HepG2 (cell line): ENCODE results near the gene CD164L2. TPM values are rescaled to one million over a fixed set of nuclear protein-coding genes. Genes with fewer than 3 reads are reported as not detected.

Experiments
- AGO1 ChIP-seq: fragments of 200-400 bp; formaldehyde crosslinking; IDR thresholded peaks from 2 replicates; pipeline ENCODE4 v1.6.1; 2017; ENCODE audit warnings: mild to moderate bottlenecking, low read depth, low read length, moderate library complexity; ENCODE audit not compliant: poor library complexity, severe bottlenecking
- AGO2 ChIP-seq: fragments of 200-400 bp; formaldehyde crosslinking; optimal IDR thresholded peaks from 2 replicates; pipeline ENCODE3; 2017; ENCODE audit warnings: mild to moderate bottlenecking, low read depth, low read length, moderate library complexity
- CBX1 ChIP-seq: IDR thresholded peaks from one replicate; pipeline ENCODE4 v1.6.1; 2016; ENCODE audit warnings: antibody characterized with exemption, low read depth
- FOXK2 ChIP-seq: fragments of 450-650 bp; IDR thresholded peaks from 2 replicates; pipeline ENCODE4 v1.6.1; 2016
- GABPB1 ChIP-seq: IDR thresholded peaks from 2 replicates; pipeline ENCODE4 v1.6.1; 2016; ENCODE audit warnings: mild to moderate bottlenecking, missing genetic modification reagents, moderate library complexity, missing compliant biosample characterization
- HMG20B ChIP-seq: conservative IDR thresholded peaks from 2 replicates; pipeline ENCODE4 v1.6.1; 2016; ENCODE audit warnings: missing genetic modification reagents, missing compliant biosample characterization
- KDM2A ChIP-seq: sonication (generic); formaldehyde crosslinking; IDR thresholded peaks from 2 replicates; pipeline ENCODE4 v1.4.0; 2020; ENCODE audit warnings: low read depth, missing genetic modification reagents, borderline replicate concordance
- POLR2G ChIP-seq: fragments of 200-400 bp; formaldehyde crosslinking; IDR thresholded peaks from 2 replicates; pipeline ENCODE4 v1.6.1; 2018; ENCODE audit warnings: mild to moderate bottlenecking, low read depth, low read length, moderate library complexity
- SMARCE1 ChIP-seq: fragments of 450-650 bp; IDR thresholded peaks from 2 replicates; pipeline ENCODE4 v1.6.1; 2017; ENCODE audit warnings: borderline replicate concordance
- SNRNP70 ChIP-seq: fragments of 200-400 bp; formaldehyde crosslinking; IDR thresholded peaks from 2 replicates; pipeline ENCODE4 v1.6.1; 2017; ENCODE audit warnings: mild to moderate bottlenecking, low read depth, low read length, moderate library complexity
- TSC22D2 ChIP-seq: sonication (generic); formaldehyde crosslinking; IDR thresholded peaks from 2 replicates; pipeline ENCODE4 v1.5.1; 2020; ENCODE audit warnings: missing genetic modification reagents, mild to moderate bottlenecking, borderline replicate concordance
- ZFY ChIP-seq: sonication (generic); formaldehyde crosslinking; IDR thresholded peaks from 2 replicates; pipeline ENCODE4 v1.4.0; 2020; ENCODE audit warnings: missing genetic modification reagents
- ZNF530 ChIP-seq: sonication (generic); formaldehyde crosslinking; IDR thresholded peaks from 2 replicates; pipeline ENCODE4 v1.5.0; 2020; ENCODE audit warnings: low read depth, mild to moderate bottlenecking, missing genetic modification reagents
- ZNF672 ChIP-seq: sonication (generic); formaldehyde crosslinking; IDR thresholded peaks from 2 replicates; pipeline ENCODE4 v1.8.1; 2022; ENCODE audit warnings: missing genetic modification reagents
- ZNF839 ChIP-seq: sonication (generic); formaldehyde crosslinking; IDR thresholded peaks from 2 replicates; pipeline ENCODE4 v1.4.0; 2020; ENCODE audit warnings: missing genetic modification reagents, mild to moderate bottlenecking, borderline replicate concordance
- ZSCAN29 ChIP-seq: sonication (generic); formaldehyde crosslinking; conservative IDR thresholded peaks from 2 replicates; pipeline ENCODE4 v1.4.0; 2020; ENCODE audit warnings: mild to moderate bottlenecking, missing genetic modification reagents
- polyA plus RNA-seq, 8 experiments: library from polyadenylated mRNA; depleted of rRNA in 3 of 8; stranded (reverse) in 7 of 8; unstranded in 1 of 8; fragments of >200 nt; fragmentation: Illumina TruSeq in 4 of 8; extraction: Trizol in 4 of 8; gene quantifications; 2 replicates each; pipeline versions ENCODE4 v1.2.1 to v1.2.3, GENCODE V29; 2011 to 2016; ENCODE audit warnings: low read depth in 4 of 8, missing spikeins in 1 of 8, mixed read lengths in 1 of 8; ENCODE audit not compliant: insufficient read depth in 1 of 8
- total RNA-seq, 5 experiments: library from RNA; depleted of rRNA; stranded (reverse); fragments of >200 nt; fragmentation: Illumina TruSeq; extraction: Trizol; gene quantifications; 2 replicates each; pipeline ENCODE4 v1.2.3, GENCODE V29; 2016; ENCODE audit warnings: low read depth in 1 of 5
- TF ChIP-seq, protein P1 (sequence below): sonication (generic); formaldehyde crosslinking; conservative IDR thresholded peaks from 2 replicates; pipeline ENCODE4 v1.4.0; 2020; ENCODE audit warnings: mild to moderate bottlenecking, missing genetic modification reagents, moderate library complexity
- TF ChIP-seq, protein P2 (sequence below): sonication (generic); formaldehyde crosslinking; IDR thresholded peaks from 2 replicates; pipeline ENCODE4 v1.4.0; 2020; ENCODE audit warnings: missing genetic modification reagents
- TF ChIP-seq, protein P3 (sequence below): sonication (generic); formaldehyde crosslinking; IDR thresholded peaks from 2 replicates; pipeline ENCODE4 v1.5.0; 2020; ENCODE audit warnings: missing genetic modification reagents, mild to moderate bottlenecking, borderline replicate concordance
- TF ChIP-seq, protein P4 (sequence below): IDR thresholded peaks from 2 replicates; pipeline ENCODE4 v1.6.1; 2016
- TF ChIP-seq, protein P5 (sequence below): sonication (generic); formaldehyde crosslinking; IDR thresholded peaks from 2 replicates; pipeline ENCODE4 v1.4.0; 2020; ENCODE audit warnings: low read depth, mild to moderate bottlenecking, missing genetic modification reagents

CD164L2 gene
- total and polyA plus RNA-seq, 2 of the 13 experiments (the other 11 are each of a cell fraction or from before 2014, with no cell fraction given), result not detected

DNA sequence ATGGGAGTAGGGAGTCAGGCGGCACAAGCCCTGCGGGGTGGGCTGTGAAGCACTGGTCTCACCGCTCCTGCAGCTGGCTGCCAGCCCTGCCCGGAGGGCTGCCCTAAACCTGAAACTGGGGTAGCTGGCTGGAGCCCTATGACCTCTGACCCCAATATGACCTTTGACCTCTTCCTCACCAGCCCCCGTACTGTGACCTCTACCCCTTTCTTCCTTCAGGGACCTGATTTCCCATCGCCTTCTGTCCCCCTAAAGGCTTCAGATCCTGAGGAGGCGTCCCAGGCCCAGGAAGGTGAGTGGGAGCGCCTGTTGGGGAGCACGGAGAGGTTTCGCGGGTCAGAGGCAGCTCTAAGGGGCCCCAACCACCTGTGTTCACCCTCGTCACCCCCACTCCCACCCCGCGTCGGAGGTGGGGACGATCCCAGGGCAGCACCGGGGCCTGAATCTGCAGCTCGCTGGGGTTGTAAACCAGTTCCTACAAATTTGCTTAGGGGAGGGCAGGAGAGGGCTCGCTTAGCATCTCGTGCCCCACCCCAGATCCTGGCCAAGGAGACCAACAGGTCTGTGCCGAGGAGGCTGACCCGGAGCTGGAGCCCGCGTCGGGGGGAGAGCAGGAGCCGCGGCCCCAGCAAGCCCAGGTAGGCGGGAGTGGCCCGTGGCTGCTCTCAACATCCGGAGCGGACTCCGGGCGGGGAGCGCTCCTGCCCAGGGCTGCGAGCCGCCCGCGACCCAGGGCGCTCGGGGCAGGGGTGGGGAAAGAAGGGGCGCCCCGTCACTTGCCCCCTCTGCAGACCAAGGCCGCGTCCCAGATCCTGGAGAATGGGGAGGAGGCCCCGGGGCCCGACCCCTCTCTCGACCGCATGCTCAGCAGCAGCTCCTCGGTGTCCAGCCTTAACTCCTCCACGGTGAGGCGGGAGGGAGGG lies 34.0 kb downstream of the CD164L2 start (continued):
- TF ChIP-seq, protein P1, sequence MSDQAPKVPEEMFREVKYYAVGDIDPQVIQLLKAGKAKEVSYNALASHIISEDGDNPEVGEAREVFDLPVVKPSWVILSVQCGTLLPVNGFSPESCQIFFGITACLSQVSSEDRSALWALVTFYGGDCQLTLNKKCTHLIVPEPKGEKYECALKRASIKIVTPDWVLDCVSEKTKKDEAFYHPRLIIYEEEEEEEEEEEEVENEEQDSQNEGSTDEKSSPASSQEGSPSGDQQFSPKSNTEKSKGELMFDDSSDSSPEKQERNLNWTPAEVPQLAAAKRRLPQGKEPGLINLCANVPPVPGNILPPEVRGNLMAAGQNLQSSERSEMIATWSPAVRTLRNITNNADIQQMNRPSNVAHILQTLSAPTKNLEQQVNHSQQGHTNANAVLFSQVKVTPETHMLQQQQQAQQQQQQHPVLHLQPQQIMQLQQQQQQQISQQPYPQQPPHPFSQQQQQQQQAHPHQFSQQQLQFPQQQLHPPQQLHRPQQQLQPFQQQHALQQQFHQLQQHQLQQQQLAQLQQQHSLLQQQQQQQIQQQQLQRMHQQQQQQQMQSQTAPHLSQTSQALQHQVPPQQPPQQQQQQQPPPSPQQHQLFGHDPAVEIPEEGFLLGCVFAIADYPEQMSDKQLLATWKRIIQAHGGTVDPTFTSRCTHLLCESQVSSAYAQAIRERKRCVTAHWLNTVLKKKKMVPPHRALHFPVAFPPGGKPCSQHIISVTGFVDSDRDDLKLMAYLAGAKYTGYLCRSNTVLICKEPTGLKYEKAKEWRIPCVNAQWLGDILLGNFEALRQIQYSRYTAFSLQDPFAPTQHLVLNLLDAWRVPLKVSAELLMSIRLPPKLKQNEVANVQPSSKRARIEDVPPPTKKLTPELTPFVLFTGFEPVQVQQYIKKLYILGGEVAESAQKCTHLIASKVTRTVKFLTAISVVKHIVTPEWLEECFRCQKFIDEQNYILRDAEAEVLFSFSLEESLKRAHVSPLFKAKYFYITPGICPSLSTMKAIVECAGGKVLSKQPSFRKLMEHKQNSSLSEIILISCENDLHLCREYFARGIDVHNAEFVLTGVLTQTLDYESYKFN (CRISPR knock-in tag), result no peak
- TF ChIP-seq AGO2 (no peak), ZSCAN29 (0 out of 2 replicates have a peak, but pooled peaks have one; percentile 24), SNRNP70 (no peak), ZNF530 (CRISPR knock-in tag) (no peak), POLR2G (peak; percentile 40; the same call in 1 of the 2 replicates), CBX1 (no peak), HMG20B (CRISPR knock-in tag) (no peak), ZFY (CRISPR knock-in tag) (0 out of 2 replicates have a peak, but pooled peaks have one; percentile 25), SMARCE1 (no peak), KDM2A (CRISPR knock-in tag) (peak; percentile 80; the same call in 1 of the 2 replicates), AGO1 (peak; percentile 67), ZNF672 (no peak), GABPB1 (CRISPR knock-in tag) (peak; percentile 70; the same call in 1 of the 2 replicates), TSC22D2 (no peak), FOXK2 (no peak), ZNF839 (CRISPR knock-in tag) (no peak)
- TF ChIP-seq, protein P2, sequence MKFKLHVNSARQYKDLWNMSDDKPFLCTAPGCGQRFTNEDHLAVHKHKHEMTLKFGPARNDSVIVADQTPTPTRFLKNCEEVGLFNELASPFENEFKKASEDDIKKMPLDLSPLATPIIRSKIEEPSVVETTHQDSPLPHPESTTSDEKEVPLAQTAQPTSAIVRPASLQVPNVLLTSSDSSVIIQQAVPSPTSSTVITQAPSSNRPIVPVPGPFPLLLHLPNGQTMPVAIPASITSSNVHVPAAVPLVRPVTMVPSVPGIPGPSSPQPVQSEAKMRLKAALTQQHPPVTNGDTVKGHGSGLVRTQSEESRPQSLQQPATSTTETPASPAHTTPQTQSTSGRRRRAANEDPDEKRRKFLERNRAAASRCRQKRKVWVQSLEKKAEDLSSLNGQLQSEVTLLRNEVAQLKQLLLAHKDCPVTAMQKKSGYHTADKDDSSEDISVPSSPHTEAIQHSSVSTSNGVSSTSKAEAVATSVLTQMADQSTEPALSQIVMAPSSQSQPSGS (CRISPR knock-in tag), result 0 out of 2 replicates have a peak, but pooled peaks have one; percentile 27
- TF ChIP-seq, protein P3, sequence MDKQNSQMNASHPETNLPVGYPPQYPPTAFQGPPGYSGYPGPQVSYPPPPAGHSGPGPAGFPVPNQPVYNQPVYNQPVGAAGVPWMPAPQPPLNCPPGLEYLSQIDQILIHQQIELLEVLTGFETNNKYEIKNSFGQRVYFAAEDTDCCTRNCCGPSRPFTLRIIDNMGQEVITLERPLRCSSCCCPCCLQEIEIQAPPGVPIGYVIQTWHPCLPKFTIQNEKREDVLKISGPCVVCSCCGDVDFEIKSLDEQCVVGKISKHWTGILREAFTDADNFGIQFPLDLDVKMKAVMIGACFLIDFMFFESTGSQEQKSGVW (CRISPR knock-in tag), result no peak
- TF ChIP-seq, protein P4, sequence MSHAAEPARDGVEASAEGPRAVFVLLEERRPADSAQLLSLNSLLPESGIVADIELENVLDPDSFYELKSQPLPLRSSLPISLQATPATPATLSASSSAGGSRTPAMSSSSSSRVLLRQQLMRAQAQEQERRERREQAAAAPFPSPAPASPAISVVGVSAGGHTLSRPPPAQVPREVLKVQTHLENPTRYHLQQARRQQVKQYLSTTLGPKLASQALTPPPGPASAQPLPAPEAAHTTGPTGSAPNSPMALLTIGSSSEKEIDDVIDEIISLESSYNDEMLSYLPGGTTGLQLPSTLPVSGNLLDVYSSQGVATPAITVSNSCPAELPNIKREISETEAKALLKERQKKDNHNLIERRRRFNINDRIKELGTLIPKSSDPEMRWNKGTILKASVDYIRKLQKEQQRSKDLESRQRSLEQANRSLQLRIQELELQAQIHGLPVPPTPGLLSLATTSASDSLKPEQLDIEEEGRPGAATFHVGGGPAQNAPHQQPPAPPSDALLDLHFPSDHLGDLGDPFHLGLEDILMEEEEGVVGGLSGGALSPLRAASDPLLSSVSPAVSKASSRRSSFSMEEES (CRISPR knock-in tag), result no peak
- TF ChIP-seq, protein P5, sequence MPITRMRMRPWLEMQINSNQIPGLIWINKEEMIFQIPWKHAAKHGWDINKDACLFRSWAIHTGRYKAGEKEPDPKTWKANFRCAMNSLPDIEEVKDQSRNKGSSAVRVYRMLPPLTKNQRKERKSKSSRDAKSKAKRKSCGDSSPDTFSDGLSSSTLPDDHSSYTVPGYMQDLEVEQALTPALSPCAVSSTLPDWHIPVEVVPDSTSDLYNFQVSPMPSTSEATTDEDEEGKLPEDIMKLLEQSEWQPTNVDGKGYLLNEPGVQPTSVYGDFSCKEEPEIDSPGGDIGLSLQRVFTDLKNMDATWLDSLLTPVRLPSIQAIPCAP (CRISPR knock-in tag), result no peak
